ENCODE data around the gene S100A11. TPM values are rescaled to one million over a fixed set of nuclear protein-coding genes. Genes with fewer than 3 reads are reported as not detected.
A peak's percentile ranks its signal among the peaks of the same experiment; 100 is the strongest.

The S100A11 gene
- total and polyA plus RNA-seq, 9 of the 15 experiments (the other 6 are each of a cell fraction or from before 2014, with no cell fraction given), result 131 to 808 (median 235) TPM

DNA sequence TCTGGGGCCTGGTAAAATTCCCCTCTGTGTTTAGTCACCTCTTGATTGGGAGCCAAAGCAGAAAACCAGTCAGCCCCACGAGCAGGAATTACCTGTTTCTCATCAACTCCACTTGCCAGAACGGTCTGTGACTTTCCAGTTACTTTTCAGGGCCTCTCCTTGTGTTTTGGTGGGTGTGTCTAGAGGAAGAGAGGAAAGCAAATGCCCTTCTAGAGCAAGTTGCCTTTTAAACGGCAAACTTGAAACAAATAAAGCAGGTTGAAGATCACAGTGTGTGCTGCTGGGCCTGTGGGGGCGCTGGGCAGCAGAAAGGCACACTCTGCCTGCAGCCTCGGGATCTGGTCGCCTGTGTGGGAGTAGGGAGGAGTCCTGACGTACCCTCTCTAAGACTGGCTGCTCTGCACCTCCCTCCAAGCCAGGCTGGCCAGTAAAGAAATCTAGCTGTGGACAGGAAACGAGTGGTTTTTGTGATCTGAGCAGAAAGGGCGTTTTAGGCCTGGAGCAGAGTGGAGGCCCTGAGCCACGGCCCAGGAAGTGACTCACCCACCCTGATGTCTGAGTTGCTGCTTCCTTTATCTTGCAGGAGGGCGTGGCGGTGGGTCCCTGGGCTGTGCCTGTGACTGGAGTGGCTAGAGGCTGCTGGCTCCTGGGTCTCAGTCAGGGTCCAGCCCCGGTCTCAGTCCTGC lies 11.1 kb upstream of the S100A11 start (continued):
- TF ChIP-seq, protein P1, sequence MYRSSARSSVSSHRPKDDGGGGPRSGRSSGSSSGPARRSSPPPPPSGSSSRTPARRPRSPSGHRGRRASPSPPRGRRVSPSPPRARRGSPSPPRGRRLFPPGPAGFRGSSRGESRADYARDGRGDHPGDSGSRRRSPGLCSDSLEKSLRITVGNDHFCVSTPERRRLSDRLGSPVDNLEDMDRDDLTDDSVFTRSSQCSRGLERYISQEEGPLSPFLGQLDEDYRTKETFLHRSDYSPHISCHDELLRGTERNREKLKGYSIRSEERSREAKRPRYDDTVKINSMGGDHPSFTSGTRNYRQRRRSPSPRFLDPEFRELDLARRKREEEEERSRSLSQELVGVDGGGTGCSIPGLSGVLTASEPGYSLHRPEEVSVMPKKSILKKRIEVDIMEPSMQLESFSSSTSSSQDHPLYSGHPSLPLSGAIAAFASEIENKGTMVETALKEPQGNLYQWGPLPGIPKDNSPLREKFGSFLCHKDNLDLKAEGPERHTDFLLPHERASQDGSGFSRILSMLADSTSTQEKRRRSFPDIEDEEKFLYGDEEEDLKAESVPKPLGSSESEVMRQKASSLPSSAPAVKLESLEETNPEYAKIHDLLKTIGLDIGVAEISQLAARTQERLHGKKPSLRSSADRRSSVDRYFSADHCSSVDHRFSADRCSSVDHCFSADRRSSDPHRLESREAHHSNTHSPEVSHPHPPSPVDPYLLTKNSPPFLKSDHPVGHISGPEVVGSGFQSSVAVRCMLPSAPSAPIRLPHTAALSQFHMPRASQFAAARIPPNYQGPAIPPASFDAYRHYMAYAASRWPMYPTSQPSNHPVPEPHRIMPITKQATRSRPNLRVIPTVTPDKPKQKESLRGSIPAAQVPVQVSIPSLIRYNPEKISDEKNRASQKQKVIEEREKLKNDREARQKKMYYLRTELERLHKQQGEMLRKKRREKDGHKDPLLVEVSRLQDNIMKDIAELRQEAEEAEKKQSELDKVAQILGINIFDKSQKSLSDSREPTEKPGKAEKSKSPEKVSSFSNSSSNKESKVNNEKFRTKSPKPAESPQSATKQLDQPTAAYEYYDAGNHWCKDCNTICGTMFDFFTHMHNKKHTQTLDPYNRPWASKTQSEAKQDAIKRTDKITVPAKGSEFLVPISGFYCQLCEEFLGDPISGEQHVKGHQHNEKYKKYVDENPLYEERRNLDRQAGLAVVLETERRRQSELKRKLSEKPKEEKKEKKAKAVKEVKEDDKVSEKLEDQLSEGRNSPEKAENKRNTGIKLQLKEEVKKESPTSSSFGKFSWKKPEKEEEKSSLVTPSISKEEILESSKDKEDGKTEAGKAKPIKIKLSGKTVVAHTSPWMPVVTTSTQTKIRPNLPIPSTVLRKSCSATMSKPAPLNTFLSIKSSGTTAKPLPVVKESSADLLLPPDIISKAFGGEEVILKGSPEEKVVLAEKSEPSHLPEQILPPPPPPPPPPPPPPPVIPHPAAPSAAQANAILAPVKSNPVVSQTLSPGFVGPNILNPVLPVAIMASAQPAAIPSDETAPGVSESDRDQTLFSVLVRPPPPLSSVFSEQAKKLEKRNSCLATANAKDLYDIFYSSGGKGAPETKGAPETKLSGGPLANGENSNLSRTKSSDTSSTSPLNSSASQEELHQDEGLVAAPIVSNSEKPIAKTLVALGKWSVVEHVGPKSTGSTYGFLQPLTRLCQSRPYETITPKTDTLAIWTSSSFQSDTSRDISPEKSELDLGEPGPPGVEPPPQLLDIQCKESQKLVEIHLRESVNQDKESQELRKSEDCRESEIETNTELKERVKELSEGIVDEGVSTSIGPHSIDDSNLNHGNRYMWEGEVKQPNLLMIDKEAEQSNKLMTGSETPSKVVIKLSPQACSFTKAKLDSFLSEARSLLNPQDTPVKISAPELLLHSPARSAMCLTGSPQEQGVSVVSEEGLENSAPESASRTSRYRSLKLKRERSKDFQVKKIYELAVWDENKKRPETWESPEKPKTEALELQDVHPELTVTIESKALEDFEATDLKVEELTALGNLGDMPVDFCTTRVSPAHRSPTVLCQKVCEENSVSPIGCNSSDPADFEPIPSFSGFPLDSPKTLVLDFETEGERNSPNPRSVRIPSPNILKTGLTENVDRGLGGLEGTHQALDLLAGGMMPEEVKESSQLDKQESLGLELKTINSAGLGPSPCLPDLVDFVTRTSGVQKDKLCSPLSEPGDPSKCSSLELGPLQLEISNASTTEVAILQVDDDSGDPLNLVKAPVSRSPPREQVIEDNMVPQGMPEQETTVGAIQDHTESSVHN (IDR thresholded peaks at IDR 0.05; ENCODE audit: borderline replicate concordance in 1 of 2, low read depth in 1 of 2), result no peak; a peak in 1 of 4 replicates
- TF ChIP-seq FOXP1 (CRISPR knock-in tag; IDR thresholded peaks at IDR 0.05), result 0 out of 2 replicates have a peak, but pooled peaks have one; percentile 40
- TF ChIP-seq KAT2B (IDR thresholded peaks at IDR 0.05; ENCODE audit: low read depth, low read length), result no peak
- TF ChIP-seq ZNF561 (CRISPR knock-in tag; conservative IDR thresholded peaks at IDR 0.05), result no peak
- TF ChIP-seq ZNF12 (CRISPR knock-in tag; IDR thresholded peaks at IDR 0.05), result no peak
- TF ChIP-seq U2AF2 (optimal IDR thresholded peaks at IDR 0.05; ENCODE audit: low read depth, low read length), result no peak
- TF ChIP-seq LCOR (CRISPR knock-in tag; IDR thresholded peaks at IDR 0.05), result peak; percentile 76; the same call in 1 of the 2 replicates
- no peak for TF ChIP-seq NCOA4 (IDR thresholded peaks at IDR 0.05; ENCODE audit: partially characterized antibody)
- TF ChIP-seq, protein P2, sequence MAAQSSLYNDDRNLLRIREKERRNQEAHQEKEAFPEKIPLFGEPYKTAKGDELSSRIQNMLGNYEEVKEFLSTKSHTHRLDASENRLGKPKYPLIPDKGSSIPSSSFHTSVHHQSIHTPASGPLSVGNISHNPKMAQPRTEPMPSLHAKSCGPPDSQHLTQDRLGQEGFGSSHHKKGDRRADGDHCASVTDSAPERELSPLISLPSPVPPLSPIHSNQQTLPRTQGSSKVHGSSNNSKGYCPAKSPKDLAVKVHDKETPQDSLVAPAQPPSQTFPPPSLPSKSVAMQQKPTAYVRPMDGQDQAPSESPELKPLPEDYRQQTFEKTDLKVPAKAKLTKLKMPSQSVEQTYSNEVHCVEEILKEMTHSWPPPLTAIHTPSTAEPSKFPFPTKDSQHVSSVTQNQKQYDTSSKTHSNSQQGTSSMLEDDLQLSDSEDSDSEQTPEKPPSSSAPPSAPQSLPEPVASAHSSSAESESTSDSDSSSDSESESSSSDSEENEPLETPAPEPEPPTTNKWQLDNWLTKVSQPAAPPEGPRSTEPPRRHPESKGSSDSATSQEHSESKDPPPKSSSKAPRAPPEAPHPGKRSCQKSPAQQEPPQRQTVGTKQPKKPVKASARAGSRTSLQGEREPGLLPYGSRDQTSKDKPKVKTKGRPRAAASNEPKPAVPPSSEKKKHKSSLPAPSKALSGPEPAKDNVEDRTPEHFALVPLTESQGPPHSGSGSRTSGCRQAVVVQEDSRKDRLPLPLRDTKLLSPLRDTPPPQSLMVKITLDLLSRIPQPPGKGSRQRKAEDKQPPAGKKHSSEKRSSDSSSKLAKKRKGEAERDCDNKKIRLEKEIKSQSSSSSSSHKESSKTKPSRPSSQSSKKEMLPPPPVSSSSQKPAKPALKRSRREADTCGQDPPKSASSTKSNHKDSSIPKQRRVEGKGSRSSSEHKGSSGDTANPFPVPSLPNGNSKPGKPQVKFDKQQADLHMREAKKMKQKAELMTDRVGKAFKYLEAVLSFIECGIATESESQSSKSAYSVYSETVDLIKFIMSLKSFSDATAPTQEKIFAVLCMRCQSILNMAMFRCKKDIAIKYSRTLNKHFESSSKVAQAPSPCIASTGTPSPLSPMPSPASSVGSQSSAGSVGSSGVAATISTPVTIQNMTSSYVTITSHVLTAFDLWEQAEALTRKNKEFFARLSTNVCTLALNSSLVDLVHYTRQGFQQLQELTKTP (IDR thresholded peaks at IDR 0.05; ENCODE audit: low read depth in 1 of 2, partially characterized antibody in 2 of 2), result peak in 1 of 2 experiments; percentile 41
- TF ChIP-seq, protein P3, sequence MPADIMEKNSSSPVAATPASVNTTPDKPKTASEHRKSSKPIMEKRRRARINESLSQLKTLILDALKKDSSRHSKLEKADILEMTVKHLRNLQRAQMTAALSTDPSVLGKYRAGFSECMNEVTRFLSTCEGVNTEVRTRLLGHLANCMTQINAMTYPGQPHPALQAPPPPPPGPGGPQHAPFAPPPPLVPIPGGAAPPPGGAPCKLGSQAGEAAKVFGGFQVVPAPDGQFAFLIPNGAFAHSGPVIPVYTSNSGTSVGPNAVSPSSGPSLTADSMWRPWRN (IDR thresholded peaks at IDR 0.05; ENCODE audit: low read depth), result peak; percentile 18; the same call in 1 of the 2 replicates
- TF ChIP-seq, protein P4, sequence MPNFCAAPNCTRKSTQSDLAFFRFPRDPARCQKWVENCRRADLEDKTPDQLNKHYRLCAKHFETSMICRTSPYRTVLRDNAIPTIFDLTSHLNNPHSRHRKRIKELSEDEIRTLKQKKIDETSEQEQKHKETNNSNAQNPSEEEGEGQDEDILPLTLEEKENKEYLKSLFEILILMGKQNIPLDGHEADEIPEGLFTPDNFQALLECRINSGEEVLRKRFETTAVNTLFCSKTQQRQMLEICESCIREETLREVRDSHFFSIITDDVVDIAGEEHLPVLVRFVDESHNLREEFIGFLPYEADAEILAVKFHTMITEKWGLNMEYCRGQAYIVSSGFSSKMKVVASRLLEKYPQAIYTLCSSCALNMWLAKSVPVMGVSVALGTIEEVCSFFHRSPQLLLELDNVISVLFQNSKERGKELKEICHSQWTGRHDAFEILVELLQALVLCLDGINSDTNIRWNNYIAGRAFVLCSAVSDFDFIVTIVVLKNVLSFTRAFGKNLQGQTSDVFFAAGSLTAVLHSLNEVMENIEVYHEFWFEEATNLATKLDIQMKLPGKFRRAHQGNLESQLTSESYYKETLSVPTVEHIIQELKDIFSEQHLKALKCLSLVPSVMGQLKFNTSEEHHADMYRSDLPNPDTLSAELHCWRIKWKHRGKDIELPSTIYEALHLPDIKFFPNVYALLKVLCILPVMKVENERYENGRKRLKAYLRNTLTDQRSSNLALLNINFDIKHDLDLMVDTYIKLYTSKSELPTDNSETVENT (CRISPR knock-in tag; IDR thresholded peaks at IDR 0.05), result no peak
